Hematopoietic multipotent progenitor cell treated with erythropoietin and hydrocortisone succinate and interleukin-3 and kit ligand, for 4 days (in vitro differentiated cells): ENCODE results near the gene LRCH1.
A peak's percentile ranks its signal among the peaks of the same experiment; 100 is the strongest.

Experiments used
- DNase-seq: peaks from one replicate; pipeline ENCODE4 v3.0.0-alpha.2; 2015

LRCH1 gene

GRCh38 chr13:46641274-46642081, 88.5 kb downstream of the LRCH1 start:
- DNase-seq, result no peak

DNA sequence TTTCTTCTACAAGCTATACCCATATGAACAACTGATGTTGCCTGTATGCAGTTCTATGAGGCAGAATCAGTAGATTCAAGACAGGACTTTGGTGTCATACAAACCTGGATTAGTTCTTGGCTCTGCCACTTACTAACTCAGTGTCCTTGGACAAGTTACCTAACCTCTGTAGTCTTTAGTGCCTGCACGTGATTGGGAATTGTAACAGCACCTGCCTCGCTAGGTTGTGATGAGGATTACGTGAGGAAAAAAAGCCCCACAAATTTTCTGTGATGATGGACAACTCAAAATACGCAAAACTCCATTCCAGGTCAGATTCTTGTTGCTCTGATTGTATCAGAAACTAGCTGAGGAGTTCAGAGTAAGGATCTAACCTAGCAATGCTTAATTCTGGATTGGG, 89.3 kb downstream of the LRCH1 start:
- no peak for DNase-seq

GRCh38 chr13:46643165-46643777, 90.3 kb downstream of the LRCH1 start:
- DNase-seq, result peak; percentile 33

DNA sequence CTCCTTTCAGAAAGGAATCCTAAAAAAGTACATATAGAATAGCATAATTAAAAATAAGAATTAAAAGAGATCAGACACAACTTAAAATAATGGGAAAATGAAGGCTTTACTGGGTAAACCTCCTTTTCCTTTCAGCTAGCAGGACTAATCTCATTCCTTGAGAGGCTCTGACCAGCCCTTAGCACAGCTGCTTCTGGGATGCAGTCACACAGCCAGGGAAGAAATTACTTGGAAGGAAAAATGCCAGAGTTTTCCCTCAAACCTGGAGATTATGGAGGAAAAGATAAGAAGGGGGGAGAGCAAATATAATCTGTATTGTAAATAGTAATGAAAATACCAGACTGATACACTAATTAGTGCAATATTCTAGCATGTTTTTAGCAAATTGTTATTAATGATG, 91.8 kb downstream of the LRCH1 start:
- no peak for DNase-seq

- no peak for DNase-seq
Observed at GRCh38 chr13:46647512-46648065, 94.6 kb downstream of the LRCH1 start.

GRCh38 chr13:46648166-46648607, 95.2 kb downstream of the LRCH1 start:
- peak; percentile 44 for DNase-seq

GRCh38 chr13:46649816-46650215, 96.8 kb downstream of the LRCH1 start:
- DNase-seq, result no peak

DNA sequence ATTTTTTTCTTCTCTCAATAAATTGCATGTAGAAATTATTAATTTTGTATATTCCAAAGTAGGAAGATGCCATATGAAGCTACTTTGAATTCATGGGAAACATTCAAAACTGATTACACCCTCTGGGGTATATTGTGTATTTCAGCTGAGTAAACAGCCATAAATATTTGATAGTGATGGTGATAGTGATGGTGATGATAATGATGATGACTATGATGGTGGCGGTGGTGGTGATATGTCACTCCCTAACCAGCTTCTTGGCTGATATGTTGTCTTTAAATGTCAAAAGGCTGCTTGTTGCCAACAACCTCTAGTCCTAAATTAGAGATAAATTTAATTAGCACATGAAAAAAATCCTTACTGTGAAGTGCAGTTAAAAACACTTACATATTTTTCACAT, 102.0 kb downstream of the LRCH1 start:
- DNase-seq, result no peak

DNA sequence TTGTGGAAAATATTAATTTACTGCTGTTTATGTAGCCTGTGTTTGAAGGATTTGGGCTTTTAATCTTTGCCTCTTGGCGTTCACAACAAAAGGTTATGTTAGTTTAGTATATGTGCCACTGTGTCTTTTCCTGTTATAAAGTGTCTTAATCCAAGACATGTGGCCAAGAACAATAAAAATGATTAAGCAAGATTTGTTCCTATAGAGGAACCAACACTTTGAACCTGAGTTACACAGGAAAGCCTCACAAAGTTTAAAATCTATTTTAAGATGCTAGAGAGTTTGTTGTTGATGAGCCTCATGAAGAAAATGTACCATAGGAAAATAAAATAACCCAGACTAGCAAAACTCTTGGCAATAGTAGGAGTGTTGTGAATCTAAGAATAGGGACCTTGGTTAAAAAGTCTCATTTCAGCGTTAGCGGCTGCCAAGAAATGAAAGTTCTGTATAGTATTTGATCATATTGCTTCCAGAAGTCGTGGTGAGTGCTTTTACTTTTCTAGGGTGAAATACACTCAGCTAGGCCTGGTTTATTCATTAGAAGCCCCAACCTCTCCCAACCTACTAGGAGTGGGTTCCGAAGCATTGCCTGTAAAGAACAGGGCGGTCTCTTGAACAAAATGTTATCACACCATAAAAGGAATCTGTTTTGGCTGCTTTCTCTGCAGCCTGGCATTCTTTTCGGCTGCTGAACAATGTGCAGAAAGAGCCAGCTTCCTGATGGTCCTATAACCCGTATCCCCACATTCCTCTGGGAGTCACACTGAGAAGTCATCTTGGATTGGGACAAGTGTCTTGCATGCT, 102.6 kb downstream of the LRCH1 start:
- DNase-seq, result peak; percentile 50

DNA sequence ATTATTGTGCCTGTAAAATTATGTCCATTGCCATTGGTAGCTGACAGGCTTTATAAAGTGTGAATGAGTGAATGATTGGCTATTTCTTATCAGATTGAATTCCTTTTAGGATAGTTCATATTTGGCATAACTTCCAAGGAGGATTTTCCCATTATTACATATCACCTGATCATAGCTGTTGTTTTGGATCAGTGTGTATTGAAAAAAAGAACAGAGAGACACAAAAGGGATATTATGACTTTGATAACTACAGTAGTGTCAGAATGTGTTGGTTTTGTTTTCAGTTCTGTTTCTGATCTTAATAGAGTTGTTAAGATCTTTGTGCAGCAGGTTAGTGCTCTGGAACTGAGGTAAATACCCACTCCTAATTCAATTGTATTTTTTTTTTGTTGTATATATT, 103.8 kb downstream of the LRCH1 start:
- no peak for DNase-seq

- DNase-seq, result no peak
Observed at GRCh38 chr13:46659413-46660065, 106.6 kb downstream of the LRCH1 start.

- DNase-seq, result peak; percentile 34
Observed at GRCh38 chr13:46660416-46660815, 107.4 kb downstream of the LRCH1 start.

- no peak for DNase-seq
Observed at GRCh38 chr13:46660857-46661256, 107.9 kb downstream of the LRCH1 start.

GRCh38 chr13:46662690-46663089, 109.7 kb downstream of the LRCH1 start:
- no peak for DNase-seq

DNA sequence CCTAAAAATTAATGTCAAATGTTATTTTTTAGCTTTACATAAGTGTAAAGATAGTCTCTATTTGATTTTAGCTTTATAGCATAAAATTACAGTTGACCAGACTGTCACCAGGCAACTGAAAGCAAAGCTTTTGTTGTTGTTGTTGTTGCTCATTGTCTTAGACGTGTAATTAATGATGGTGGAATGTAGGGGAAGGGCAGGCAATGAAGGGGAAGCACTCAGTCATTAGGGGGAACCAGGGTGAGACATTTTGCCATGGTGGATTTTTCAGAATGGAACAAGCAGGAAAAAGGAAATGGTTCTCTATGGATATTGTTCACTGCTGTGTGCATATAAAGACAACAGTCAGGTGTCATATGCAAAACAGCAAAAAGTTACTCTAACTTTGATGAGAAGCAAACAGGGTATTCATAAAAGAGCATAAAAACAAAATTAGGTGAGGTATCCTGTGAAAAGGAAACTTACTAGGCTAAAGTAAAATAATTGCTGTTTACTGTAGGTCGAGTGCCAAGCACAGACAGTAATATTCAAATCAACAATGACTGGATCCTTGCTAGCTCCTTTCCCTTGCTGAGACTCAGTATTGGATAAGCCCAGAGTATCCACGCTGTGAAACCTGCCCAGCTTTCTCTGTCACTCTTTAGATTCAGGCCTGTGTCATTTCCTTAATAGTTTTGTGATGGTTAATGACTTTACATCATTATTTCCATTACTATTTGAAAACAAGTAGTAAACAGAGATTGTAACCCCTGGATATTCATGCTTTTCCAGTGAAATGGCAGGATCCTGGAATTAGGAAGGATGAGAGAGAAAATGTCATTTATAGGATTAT, 110.5 kb downstream of the LRCH1 start:
- DNase-seq, result no peak

DNA sequence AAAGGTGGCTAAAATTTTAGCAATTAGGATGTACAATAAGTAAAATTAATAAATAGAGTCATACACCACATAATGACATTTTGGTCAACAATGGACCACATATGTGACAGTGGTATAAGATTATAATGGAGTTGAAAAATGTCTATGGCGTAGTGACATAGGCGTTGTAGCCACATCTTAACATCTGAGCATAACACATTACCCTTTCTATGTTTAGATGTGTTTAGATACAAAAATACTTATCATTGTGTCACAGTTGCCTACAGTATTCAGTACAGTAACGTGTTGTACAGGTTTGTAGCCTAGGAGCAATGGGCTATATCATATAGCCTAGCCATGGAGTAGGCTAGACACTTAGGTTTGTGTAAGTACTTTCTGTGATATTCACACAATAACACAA, 111.2 kb downstream of the LRCH1 start:
- no peak for DNase-seq

- no peak for DNase-seq
Observed at GRCh38 chr13:46665248-46665632, 112.3 kb downstream of the LRCH1 start.

- no peak for DNase-seq
Observed at GRCh38 chr13:46665633-46666482, 112.9 kb downstream of the LRCH1 start.

DNA sequence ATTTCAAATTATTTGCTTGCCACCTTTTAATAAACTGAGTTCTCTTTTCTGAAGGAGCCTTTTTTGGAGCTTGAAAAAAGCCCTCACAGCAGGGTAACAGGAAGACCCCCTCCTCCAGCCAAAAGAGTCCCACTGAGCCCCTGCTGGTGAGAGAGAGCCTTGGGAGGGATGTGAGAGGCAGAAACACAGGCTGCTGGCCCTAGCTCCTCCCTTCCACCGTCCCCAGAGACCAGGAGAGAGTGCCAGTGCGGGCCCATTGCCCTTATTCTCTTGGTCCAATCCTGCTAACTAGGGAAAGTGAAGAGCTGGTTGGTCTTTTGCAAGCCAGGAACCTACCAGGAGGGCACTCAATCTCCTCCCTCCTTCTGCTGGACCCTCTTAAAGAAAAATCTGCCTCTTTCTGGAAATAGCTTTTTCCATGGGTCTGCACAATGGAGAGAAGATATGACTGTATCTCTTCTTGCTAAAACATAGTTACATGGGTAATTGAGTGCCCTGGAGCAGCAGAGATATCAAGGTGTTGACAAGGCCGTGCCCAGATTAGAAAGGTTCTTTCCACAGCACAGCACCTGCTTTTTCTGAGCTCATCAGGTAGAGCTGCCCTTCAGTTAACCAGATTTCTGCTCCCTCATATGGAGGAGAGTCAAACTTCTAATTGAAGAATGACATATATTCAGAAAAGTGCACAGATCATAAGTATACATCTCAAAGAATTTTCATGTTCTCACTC, 113.9 kb downstream of the LRCH1 start:
- peak; percentile 24 for DNase-seq

GRCh38 chr13:46667687-46668281, 114.8 kb downstream of the LRCH1 start:
- peak; percentile 55 for DNase-seq
